Liver (tissue), 9 donors: ENCODE data around the gene CD96. TPM values are rescaled to one million over a fixed set of nuclear protein-coding genes. Genes with fewer than 3 reads are reported as not detected.

Experiments used
- DNase-seq: peaks from one replicate; pipeline ENCODE4 v3.0.0-alpha.2; 2017; ENCODE audit warnings: low spot score
- H3K27ac ChIP-seq, 2 donors: one replicate each; pipeline ENCODE4 v1.7.0; 2013; ENCODE audit warnings: inconsistent platforms in 2 of 2, low read length in 2 of 2, control low read depth in 1 of 2, low read depth in 1 of 2, mild to moderate bottlenecking in 1 of 2
- H3K27me3 ChIP-seq, 4 donors: one replicate each; pipeline versions ENCODE4 v1.6.1 to v1.7.0; 2013; ENCODE audit warnings: low read length in 3 of 4, inconsistent platforms in 1 of 4, mild to moderate bottlenecking in 1 of 4, moderate library complexity in 1 of 4; ENCODE audit not compliant: control insufficient read depth in 4 of 4, insufficient read depth in 4 of 4
- H3K36me3 ChIP-seq, 4 donors: one replicate each; pipeline versions ENCODE4 v1.6.1 to v1.7.0; 2013; ENCODE audit warnings: low read length in 3 of 4, mild to moderate bottlenecking in 3 of 4, low read depth in 1 of 4, moderate library complexity in 1 of 4; ENCODE audit not compliant: control insufficient read depth in 4 of 4, insufficient read depth in 3 of 4
- H3K4me1 ChIP-seq, 4 donors: one replicate each; pipeline versions ENCODE4 v1.6.1 to v1.7.0; 2013; ENCODE audit warnings: low read length in 3 of 4, mild to moderate bottlenecking in 3 of 4, moderate library complexity in 1 of 4; ENCODE audit not compliant: control insufficient read depth in 4 of 4, insufficient read depth in 4 of 4
- H3K4me3 ChIP-seq, 3 donors: one replicate each; pipeline versions ENCODE4 v1.6.1 to v1.7.0; 2013; ENCODE audit warnings: low read length in 3 of 3, control low read depth in 1 of 3, low read depth in 1 of 3, mild to moderate bottlenecking in 1 of 3
- H3K9ac ChIP-seq, 2 donors: one replicate each; pipeline ENCODE4 v1.7.0; 2013; ENCODE audit warnings: low read length in 2 of 2, mild to moderate bottlenecking in 2 of 2, moderate library complexity in 2 of 2, control low read depth in 1 of 2, low read depth in 1 of 2
- H3K9me3 ChIP-seq, 4 donors: one replicate each; pipeline versions ENCODE4 v1.6.1 to v1.7.0; 2013; ENCODE audit warnings: low read length in 3 of 4; ENCODE audit not compliant: control insufficient read depth in 4 of 4
- EGR1 ChIP-seq, 2 donors: IDR thresholded peaks; 2 replicates each; pipeline ENCODE4 v1.6.1; 2016 to 2018; ENCODE audit warnings: antibody characterized with exemption in 2 of 2, low read depth in 2 of 2
- FOXA1 ChIP-seq: IDR thresholded peaks from 2 replicates; pipeline ENCODE4 v1.6.1; 2016; ENCODE audit warnings: antibody characterized with exemption
- FOXA2 ChIP-seq: IDR thresholded peaks from 2 replicates; pipeline ENCODE4 v1.6.1; 2016; ENCODE audit warnings: antibody characterized with exemption
- GABPA ChIP-seq, 2 donors: IDR thresholded peaks in 1 of 2; conservative IDR thresholded peaks in 1 of 2; 2 replicates each; pipeline ENCODE4 v1.6.1; 2016; ENCODE audit warnings: antibody characterized with exemption in 2 of 2, mild to moderate bottlenecking in 1 of 2, moderate library complexity in 1 of 2
- HNF4A ChIP-seq, 2 donors: conservative IDR thresholded peaks; 2 replicates each; pipeline ENCODE4 v1.6.1; 2016; ENCODE audit warnings: antibody characterized with exemption in 2 of 2, mild to moderate bottlenecking in 2 of 2
- HNF4G ChIP-seq: IDR thresholded peaks from 2 replicates; pipeline ENCODE4 v1.6.1; 2016; ENCODE audit warnings: antibody characterized with exemption
- JUND ChIP-seq, 2 donors: IDR thresholded peaks; 2 replicates each; pipeline ENCODE4 v1.6.1; 2016; ENCODE audit warnings: antibody characterized with exemption in 2 of 2
- RAD21 ChIP-seq, 2 donors: IDR thresholded peaks; 2 replicates each; pipeline ENCODE4 v1.6.1; 2016; ENCODE audit warnings: antibody characterized with exemption in 2 of 2, mild to moderate bottlenecking in 2 of 2
- RXRA ChIP-seq, 2 donors: IDR thresholded peaks; 2 replicates each; pipeline ENCODE4 v1.6.1; 2017 to 2018; ENCODE audit warnings: antibody characterized with exemption in 2 of 2, mild to moderate bottlenecking in 1 of 2
- SP1 ChIP-seq: IDR thresholded peaks from 2 replicates; pipeline ENCODE4 v1.6.1; 2018; ENCODE audit warnings: antibody characterized with exemption, mild to moderate bottlenecking
- TAF1 ChIP-seq: conservative IDR thresholded peaks from 2 replicates; pipeline ENCODE4 v1.6.1; 2016; ENCODE audit warnings: antibody characterized with exemption, mild to moderate bottlenecking
- YY1 ChIP-seq: IDR thresholded peaks from 2 replicates; pipeline ENCODE4 v1.6.1; 2016; ENCODE audit warnings: antibody characterized with exemption, mild to moderate bottlenecking
- WGBS: extraction: QIAGEN DNeasy Blood & Tissue Kit; methylation state at CpG from one replicate; pipeline ENCODE4 v1.1.7; 2013; 5-methylcytosine and 5-hydroxymethylcytosine counted together
- polyA plus RNA-seq, 2 donors: library from polyadenylated mRNA; stranded (reverse) in 1 of 2; unstranded in 1 of 2; fragments of 200-250 nt in 1 of 2; fragments of >200 nt in 1 of 2; fragmentation: Nextera tagmentation in 1 of 2; extraction: Ambion mirVana in 1 of 2; gene quantifications; one replicate each; pipeline versions ENCODE4 v1.2.1 to v1.2.3, GENCODE V29; 2013 to 2015
- total RNA-seq, 2 donors: library from RNA; depleted of rRNA; stranded (reverse); fragments of >200 nt; gene quantifications; one replicate each; pipeline ENCODE4 v1.2.3, GENCODE V29; 2014
- TF ChIP-seq, protein P1 (sequence below): IDR thresholded peaks from 2 replicates; pipeline ENCODE4 v1.6.1; 2016; ENCODE audit warnings: antibody characterized with exemption
- TF ChIP-seq, protein P2 (sequence below): IDR thresholded peaks from 2 replicates; pipeline ENCODE4 v1.6.1; 2016; ENCODE audit warnings: antibody characterized with exemption, mild to moderate bottlenecking
- TF ChIP-seq, protein P3 (sequence below): IDR thresholded peaks from 2 replicates; pipeline ENCODE4 v1.6.1; 2016; ENCODE audit warnings: antibody characterized with exemption
- TF ChIP-seq, protein P4 (sequence below): IDR thresholded peaks from 2 replicates; pipeline ENCODE4 v1.6.1; 2016; ENCODE audit warnings: antibody characterized with exemption
- TF ChIP-seq, protein P5 (sequence below): fragments of 150-350 bp; IDR thresholded peaks from 2 replicates; pipeline ENCODE4 v1.5.1; 2017; ENCODE audit warnings: improper control_type of control experiment, low read depth, low read length; ENCODE audit not compliant: missing input control
- donor health status: healthy.
- donor health status: healthy.
- donor health status: healthy.
- donor health status: healthy.
- donor health status: healthy.

Gene CD96
- total and polyA plus RNA-seq, 4 donors, result 0.46 to 2.7 (median 0.92) TPM

DNA sequence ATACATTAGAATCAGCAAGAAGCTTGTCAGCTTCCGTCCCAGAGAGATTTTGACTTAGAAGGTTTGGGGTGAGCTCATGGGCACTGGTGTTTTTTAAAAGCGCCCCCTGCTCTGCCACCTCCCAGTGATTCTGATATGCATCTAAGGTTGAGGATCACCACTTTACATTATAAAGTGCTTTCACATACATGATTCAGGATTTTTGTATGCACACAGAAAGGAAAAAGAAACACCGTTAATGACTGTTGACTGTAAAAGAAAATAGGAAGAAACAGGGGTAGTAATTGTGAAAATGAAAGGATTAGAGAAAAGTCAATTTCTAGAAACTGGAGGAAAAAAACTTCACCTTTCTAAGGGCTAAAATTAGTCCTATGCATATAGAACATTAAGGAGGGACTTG is 158.1 kb downstream of the CD96 start (continued):
- TF ChIP-seq, protein P1, sequence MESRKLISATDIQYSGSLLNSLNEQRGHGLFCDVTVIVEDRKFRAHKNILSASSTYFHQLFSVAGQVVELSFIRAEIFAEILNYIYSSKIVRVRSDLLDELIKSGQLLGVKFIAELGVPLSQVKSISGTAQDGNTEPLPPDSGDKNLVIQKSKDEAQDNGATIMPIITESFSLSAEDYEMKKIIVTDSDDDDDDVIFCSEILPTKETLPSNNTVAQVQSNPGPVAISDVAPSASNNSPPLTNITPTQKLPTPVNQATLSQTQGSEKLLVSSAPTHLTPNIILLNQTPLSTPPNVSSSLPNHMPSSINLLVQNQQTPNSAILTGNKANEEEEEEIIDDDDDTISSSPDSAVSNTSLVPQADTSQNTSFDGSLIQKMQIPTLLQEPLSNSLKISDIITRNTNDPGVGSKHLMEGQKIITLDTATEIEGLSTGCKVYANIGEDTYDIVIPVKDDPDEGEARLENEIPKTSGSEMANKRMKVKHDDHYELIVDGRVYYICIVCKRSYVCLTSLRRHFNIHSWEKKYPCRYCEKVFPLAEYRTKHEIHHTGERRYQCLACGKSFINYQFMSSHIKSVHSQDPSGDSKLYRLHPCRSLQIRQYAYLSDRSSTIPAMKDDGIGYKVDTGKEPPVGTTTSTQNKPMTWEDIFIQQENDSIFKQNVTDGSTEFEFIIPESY, result no peak
- TF ChIP-seq TAF1, result no peak

DNA sequence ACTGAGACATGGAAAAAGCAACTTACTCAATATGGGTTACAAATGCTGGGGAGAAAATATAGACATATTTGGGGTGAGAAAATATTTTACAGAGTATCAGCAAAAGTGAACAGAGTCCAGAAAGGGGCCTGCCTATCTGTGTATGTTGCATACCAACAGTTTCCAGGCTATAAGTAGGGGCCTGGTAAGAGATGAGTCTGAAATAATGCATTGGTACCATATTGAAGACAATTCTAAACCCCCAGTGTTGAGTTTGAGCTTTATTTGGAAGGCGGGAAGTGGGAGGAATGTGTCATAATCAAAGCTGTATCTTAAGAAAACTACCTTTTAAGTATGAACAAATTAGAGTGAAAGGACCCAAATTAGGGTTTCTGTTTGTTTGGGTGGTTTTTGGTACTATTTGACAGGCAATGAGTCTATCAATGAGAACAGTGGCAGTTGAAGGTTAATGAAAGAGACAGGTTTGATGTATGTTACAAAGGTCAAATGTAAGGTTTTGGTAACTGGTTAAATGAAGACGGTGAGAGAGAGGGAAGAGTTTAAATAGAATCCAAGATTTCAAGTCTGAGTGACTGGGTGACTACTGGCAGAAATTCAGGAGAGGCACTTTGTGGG is 159.4 kb downstream of the CD96 start:
- H3K4me3 ChIP-seq, result no peak overlapping the region
- no peaks in the 10 kb centered on the region for H3K36me3 ChIP-seq
- no peak for TF ChIP-seq SP1
- no peak for TF ChIP-seq HNF4G
- TF ChIP-seq FOXA1, result no peak
- no peak for TF ChIP-seq EGR1 (IDR thresholded peaks at IDR 0.05; ENCODE audit: low read depth in 2 of 2)
- TF ChIP-seq YY1, result no peak
- no peak for TF ChIP-seq FOXA2
- no peak for TF ChIP-seq HNF4A (conservative IDR thresholded peaks at IDR 0.05)
- TF ChIP-seq, protein P2, sequence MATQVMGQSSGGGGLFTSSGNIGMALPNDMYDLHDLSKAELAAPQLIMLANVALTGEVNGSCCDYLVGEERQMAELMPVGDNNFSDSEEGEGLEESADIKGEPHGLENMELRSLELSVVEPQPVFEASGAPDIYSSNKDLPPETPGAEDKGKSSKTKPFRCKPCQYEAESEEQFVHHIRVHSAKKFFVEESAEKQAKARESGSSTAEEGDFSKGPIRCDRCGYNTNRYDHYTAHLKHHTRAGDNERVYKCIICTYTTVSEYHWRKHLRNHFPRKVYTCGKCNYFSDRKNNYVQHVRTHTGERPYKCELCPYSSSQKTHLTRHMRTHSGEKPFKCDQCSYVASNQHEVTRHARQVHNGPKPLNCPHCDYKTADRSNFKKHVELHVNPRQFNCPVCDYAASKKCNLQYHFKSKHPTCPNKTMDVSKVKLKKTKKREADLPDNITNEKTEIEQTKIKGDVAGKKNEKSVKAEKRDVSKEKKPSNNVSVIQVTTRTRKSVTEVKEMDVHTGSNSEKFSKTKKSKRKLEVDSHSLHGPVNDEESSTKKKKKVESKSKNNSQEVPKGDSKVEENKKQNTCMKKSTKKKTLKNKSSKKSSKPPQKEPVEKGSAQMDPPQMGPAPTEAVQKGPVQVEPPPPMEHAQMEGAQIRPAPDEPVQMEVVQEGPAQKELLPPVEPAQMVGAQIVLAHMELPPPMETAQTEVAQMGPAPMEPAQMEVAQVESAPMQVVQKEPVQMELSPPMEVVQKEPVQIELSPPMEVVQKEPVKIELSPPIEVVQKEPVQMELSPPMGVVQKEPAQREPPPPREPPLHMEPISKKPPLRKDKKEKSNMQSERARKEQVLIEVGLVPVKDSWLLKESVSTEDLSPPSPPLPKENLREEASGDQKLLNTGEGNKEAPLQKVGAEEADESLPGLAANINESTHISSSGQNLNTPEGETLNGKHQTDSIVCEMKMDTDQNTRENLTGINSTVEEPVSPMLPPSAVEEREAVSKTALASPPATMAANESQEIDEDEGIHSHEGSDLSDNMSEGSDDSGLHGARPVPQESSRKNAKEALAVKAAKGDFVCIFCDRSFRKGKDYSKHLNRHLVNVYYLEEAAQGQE, result no peak
- TF ChIP-seq JUND (IDR thresholded peaks at IDR 0.05), result no peak
- TF ChIP-seq RAD21 (IDR thresholded peaks at IDR 0.05), result no peak
- TF ChIP-seq RXRA (IDR thresholded peaks at IDR 0.05), result no peak
- TF ChIP-seq, protein P3, sequence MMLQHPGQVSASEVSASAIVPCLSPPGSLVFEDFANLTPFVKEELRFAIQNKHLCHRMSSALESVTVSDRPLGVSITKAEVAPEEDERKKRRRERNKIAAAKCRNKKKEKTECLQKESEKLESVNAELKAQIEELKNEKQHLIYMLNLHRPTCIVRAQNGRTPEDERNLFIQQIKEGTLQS, result no peak
- TF ChIP-seq, protein P1, result no peak
- no peak for TF ChIP-seq GABPA (IDR thresholded peaks at IDR 0.05 in 1 of 2, conservative IDR thresholded peaks at IDR 0.05 in 1 of 2)
- TF ChIP-seq, protein P4, sequence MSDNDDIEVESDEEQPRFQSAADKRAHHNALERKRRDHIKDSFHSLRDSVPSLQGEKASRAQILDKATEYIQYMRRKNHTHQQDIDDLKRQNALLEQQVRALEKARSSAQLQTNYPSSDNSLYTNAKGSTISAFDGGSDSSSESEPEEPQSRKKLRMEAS, result no peak
- TF ChIP-seq, protein P5, sequence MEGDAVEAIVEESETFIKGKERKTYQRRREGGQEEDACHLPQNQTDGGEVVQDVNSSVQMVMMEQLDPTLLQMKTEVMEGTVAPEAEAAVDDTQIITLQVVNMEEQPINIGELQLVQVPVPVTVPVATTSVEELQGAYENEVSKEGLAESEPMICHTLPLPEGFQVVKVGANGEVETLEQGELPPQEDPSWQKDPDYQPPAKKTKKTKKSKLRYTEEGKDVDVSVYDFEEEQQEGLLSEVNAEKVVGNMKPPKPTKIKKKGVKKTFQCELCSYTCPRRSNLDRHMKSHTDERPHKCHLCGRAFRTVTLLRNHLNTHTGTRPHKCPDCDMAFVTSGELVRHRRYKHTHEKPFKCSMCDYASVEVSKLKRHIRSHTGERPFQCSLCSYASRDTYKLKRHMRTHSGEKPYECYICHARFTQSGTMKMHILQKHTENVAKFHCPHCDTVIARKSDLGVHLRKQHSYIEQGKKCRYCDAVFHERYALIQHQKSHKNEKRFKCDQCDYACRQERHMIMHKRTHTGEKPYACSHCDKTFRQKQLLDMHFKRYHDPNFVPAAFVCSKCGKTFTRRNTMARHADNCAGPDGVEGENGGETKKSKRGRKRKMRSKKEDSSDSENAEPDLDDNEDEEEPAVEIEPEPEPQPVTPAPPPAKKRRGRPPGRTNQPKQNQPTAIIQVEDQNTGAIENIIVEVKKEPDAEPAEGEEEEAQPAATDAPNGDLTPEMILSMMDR, result no peak
- no peak overlapping the region for H3K9ac ChIP-seq
- DNase-seq, result no peak
- 91% methylated on average over 2 of the region's 2 CpGs for WGBS
- H3K27ac ChIP-seq, result no peak overlapping the region
- no peaks in the 10 kb centered on the region for H3K27me3 ChIP-seq
- no peaks in the 10 kb centered on the region for H3K4me1 ChIP-seq
- H3K9me3 ChIP-seq, result no peaks in the 10 kb centered on the region

Other genes starting within 250 kb of the CD96 start
- gene ZBED2, start 53.1 kb downstream of the CD96 start, total RNA-seq, result not detected
- gene ZBED2, start 53.1 kb downstream of the CD96 start, polyA plus RNA-seq, result not detected
- 10 to 100 TPM in 1 of 2 donors, 1 to 10 TPM in 1; 9.9 to 17.3 TPM for gene PLCXD2, start 132.5 kb downstream of the CD96 start, total RNA-seq
- gene PLCXD2, start 132.5 kb downstream of the CD96 start, polyA plus RNA-seq, result 10 to 100 TPM; 17.4 to 38.6 TPM